Breast epithelium (tissue), 3 donors: Measurements from ENCODE around the gene VEGFA.

Experiments used
- CTCF ChIP-seq, 3 donors: fragments of 450-650 bp; IDR thresholded peaks; one replicate each; pipeline ENCODE4 v1.5.1; 2016 to 2017; ENCODE audit warnings: antibody characterized with exemption in 3 of 3, mild to moderate bottlenecking in 3 of 3, moderate library complexity in 3 of 3
- POLR2A ChIP-seq: fragments of 450-650 bp; IDR thresholded peaks from one replicate; pipeline ENCODE4 v1.6.1; 2016; ENCODE audit warnings: antibody characterized with exemption, mild to moderate bottlenecking, moderate library complexity
- POLR2AphosphoS5 ChIP-seq, 3 donors: sonication (generic); formaldehyde crosslinking; IDR thresholded peaks; one replicate each; pipeline ENCODE4 v1.6.1; 2017; ENCODE audit warnings: antibody characterized with exemption in 3 of 3

- TF ChIP-seq POLR2AphosphoS5 (IDR thresholded peaks at IDR 0.05) (no peak), CTCF (IDR thresholded peaks at IDR 0.05) (no peak), POLR2A (no peak)
These were observed 41.1 kb downstream of the VEGFA start for GRCh38 chr6:43810965-43811732.
